ENCODE measurements around the gene NUDCD3.

Gene NUDCD3

DNA sequence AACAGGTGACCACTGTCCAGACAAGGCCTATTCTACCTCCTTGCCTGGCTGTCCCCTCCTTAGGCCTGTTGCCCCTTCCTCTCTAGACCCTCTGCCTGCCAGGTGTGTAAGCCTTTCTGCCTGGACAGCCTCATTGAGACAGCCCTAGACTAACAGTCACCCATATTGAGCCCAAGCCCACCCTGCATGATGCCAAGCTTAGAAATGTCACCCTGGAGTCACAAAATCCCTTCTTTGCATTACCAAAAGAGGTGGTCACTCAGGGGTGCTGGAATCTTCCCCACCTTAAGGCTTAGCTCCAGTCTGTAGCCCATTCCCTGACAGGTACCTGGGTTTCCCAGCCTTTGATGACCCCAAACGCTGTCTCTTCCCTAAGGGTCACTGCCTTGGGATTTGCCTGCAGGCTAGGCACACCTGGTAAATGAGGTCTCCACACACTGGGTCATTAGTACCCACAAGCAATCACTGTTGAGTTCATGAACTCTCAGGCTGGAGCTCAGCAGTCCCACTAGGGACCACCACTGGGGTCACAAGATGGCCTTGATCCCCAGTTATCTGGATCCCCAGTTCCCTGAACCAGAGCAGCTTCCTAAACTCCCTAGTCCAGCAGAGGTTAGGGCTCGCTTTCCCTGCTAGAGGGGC is 110.1 kb downstream of the NUDCD3 start:
- DNase-seq, result no peak

DNA sequence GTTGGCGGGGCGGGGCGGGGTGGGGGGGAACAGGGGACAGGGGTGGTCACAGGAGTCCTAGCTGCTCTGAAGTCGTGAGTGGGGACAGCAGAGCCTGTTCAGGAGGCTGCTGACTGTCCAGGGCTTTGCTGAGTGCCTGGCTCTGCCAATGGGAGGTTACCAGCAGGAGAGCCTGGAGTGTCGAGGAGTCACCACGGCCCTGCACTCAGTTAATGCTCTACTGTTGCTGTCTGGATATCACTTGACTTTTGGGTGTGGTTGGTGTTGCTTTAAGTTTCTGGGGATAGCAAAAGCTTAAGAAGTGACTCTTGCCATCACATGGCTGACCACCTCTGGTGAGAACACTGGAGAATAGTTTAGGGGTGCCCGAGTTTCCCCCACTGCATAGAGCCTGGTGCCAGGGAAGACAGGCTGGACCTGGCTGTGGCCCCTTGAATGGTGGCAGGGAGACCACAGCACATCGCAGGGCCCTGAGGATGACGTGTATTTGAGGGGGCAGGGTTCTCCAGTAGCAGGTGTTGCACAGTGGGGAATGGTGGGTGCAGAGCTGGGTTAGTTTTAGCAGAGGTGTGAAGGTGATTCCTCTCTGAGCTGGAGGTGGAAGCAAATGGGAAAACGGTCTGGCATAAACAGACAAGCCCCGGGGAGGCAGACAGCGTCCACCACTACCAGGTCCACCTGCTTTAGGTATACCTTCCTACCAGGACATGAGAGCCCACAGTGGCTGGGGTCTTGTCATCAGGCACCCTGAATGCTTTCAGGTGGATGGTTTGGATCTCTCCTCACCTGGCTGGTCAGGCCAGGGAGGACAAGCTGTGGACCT is 110.9 kb downstream of the NUDCD3 start:
- no peak for DNase-seq

GRCh38 chr7:44378744-44379143 is 111.7 kb downstream of the NUDCD3 start:
- no peak for DNase-seq

DNA sequence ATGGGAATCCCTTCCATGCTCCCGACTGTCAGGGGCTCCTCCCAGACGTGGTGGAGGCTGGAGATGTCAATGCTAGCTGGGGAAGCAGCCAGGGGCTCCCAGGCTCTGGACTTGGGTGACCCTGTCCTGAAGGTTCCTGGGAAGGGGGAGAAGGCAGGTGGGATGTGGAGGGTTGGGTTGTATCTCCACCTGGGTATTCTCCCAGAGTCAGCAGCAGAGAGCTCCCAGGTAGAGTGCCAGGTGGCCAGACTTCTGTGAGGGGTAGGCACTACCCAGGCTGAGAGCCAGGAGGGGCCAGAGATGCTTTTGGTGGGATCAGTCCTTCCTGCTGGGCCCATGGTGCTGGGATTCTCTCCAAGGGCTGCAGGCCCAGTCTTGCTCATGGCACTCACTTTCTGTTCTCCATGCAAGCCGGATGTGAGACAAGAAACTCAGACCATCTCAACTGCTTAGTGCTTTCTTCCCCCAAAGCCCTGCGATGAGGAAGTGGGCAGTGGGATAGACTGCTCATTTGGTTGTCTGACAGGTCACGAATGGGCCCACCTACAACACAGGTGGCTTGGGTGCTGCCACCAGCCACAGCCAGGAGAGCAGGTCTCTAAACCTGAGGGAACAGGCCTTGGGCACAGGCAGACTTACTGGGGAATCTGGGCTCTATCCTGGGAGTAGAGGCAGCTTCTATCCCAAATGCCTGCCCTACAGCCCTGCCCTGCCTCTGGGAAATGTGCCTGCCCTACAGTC is 112.6 kb downstream of the NUDCD3 start:
- no peak for DNase-seq

GRCh38 chr7:44377134-44377463 is 113.4 kb downstream of the NUDCD3 start:
- no peak for DNase-seq

- DNase-seq, result no peak
These were observed 113.9 kb downstream of the NUDCD3 start for GRCh38 chr7:44376429-44377133.

DNA sequence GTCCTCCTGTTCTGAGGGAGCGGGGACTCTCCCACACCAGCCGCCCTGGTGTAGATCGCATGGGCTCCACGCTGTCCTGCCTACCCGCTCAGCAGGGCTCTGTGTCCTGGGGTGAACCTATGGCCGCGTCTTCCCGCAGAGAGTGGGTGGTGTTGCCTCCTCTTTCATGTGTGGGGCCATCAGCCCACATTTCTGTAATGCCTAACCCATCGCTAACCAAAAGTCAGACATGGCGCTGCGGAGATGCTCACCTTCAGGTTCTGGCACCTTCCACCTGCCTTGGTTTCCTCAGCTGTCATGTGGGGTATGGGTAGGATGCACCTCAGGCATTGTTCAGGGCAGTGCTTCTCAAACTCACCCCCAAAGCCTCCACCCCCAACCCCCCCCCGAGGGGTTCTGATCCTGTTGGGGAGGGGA is 114.5 kb downstream of the NUDCD3 start:
- DNase-seq, result no peak

DNA sequence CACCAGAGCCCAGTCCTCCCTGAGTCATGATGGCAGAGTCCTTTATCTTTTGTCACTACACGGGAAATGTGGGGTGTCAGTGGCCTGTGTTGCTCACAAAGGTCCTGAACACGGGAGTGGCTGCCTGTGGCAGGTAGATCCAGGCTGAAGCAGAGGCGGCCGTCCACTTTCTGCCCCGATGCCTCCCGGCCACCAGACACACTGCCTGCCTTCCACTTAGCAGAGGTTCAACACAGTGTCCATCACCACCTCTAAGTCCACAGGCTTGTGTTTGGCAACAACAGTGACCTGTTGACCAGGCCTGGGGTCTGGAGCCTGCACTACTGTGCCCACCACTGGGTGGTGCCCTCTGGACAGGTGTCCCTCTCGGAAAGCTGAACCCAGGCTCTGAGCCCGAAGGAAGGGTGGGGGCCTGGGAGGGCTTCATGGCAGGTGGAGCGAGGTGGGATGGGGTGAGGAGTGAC is 115.2 kb downstream of the NUDCD3 start:
- DNase-seq, result no peak

DNA sequence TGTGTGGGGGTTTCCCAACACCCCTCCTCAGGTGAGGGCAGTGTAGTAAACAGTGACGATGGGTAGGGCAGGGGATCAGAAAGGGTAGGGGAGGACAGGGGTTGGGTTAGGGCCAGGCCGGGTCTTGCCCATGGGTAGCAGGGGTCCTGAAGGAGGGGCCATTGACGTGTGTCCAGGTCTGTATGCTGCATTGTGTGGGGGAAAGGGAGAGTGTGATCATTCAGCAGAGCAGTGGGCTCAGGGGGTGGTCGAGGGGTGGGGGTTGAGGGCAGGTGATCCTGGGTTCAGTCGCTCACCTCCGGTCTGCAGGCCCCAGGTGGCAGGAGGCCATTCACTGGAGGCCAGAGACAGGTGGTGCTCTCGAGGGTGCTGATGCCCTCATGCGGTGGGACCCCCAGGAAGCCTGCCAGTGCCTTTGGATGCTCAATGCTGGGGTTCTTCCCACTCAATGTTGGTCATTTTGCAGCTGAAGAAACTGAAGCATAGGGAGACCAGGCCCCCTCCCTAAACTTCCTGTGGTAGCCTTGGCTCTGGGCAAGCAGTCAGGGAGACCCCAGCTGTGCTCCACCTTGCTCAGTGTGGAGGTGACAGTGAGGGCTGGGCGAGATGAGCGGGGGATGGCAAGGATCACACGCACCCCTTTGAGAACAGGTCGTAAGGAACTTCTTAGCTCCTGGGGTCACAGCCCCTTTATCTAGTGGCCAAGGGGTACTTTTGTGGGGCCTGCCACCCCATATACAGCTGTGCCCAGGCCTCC is 116.3 kb downstream of the NUDCD3 start:
- DNase-seq, result no peak

- no peak for DNase-seq
These were observed 117.1 kb downstream of the NUDCD3 start for GRCh38 chr7:44373418-44373740.

DNA sequence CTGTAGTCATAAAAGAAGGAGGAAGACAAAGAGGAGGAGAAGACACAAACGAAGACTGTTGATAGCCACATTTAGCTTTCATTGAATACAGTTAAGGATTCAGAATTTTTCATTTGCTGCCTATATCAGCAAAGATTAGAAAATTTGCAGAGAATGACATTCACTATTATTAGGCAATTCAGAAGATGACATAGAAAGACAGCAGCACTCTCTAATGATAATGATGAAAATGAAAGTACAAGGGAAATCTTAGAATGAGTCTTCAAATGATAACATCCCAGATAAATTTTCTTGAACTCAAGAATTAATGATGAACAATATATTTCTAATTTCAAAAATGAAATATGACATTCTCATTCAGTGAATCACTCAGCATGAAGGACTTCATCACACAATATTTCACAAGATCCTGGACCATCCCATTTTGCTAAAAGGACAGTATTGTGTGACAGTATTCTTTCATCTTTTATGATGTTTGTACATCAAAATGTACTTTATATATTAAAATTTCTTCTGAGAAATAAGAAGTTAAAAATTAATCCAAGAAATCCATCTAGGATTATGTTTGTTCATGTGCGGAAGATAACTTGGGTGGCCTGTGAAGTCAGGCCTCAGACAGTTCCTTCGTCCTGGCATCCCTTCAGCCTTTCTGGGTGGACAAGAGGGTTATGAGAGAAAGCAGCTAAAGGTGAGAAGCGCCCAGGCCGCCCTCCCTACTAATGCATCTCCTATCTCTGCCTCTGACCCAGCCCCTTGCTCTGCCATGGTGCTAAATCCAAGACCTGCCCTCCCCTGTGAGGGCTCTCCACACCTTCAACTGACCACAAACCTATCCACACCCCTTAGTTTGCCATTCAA is 117.7 kb downstream of the NUDCD3 start:
- DNase-seq, result no peak

- DNase-seq, result no peak
These were observed 121.6 kb downstream of the NUDCD3 start for GRCh38 chr7:44368885-44369284.

- DNase-seq, result no peak
These were observed 122.0 kb downstream of the NUDCD3 start for GRCh38 chr7:44368455-44368854.

GRCh38 chr7:44367475-44368043 is 122.9 kb downstream of the NUDCD3 start:
- no peak for DNase-seq

- DNase-seq, result no peak
These were observed 123.5 kb downstream of the NUDCD3 start for GRCh38 chr7:44366986-44367385.

DNA sequence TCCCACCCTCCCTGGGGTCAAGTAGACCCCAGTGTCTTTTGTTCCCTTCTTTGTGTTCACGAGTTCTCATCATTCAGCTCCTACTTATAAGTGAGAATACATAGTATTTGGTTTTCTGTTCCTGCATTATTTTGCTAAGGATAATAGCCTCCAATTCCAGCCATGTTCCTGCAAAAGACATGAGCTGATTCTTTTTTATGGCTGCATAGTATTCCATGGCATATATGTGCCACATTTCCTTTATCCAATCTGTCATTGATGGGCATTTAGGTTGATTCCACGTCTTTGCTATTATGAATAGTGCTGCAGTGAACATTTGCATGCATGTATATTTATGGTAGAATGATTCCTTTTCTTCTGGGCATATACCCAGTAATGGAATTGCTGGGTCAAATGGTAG is 136.8 kb downstream of the NUDCD3 start:
- DNase-seq, result no peak

GRCh38 chr7:44348851-44349781 is 141.3 kb downstream of the NUDCD3 start:
- DNase-seq, result no peak

DNA sequence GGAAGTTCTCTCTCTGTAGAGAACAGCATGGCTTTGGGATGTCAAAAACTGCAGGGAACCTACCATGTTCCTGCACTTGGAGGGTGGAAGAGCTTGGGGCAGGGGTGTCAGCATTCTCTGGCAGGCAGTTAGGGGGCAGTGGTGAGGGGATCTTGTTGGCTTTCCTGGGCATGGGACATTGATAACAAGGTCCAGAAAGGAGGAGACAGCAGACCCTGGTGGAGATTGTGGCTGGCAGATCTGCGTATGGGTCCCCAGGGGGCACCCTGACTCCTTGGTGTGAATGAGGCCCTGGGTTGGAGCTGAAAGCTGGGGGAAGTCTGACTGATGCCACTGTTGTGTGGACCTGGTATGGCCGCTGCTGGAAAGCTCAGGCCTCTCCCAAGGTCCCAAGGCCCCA is 142.2 kb downstream of the NUDCD3 start:
- peak; percentile 47 to 55 for DNase-seq

DNA sequence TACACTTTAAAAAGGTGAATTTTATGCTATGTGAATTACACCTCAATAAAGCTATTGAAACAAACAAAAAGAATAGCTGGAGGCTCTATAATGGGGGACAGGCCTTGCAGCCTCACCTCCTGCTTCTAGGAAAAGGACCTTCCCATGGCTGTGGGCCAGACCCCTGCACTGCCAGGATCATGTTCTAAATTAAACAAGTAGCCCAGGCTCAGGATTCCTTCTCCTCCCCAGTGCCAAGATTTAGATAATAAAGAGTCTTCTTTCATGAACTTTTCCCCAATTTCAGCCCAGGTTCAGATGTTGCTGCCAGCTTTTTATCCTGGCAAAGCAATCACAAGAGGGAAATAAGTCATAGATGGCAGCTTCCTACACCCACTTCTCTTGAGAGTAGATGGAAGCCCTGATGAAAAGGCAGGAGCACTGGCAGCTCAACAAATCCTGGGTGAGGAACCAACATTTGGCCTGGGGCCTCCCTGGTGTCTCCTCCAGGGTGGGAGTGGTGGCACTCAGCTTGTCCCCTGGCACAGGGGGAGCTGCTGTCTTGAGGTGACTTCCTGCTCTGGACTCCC is 142.8 kb downstream of the NUDCD3 start:
- DNase-seq, result no peak

GRCh38 chr7:44346063-44346462 is 144.4 kb downstream of the NUDCD3 start:
- DNase-seq, result no peak
